ENCODE measurements around the gene SIPA1L3.

SIPA1L3 gene

GRCh38 chr19:37988758-37989635 lies 82.0 kb downstream of the SIPA1L3 start:
- H3K9me3 ChIP-seq (ENCODE audit: control insufficient read depth, insufficient read depth, low read depth, low read length), result no peaks in the 10 kb centered on the region
- POLR2A ChIA-PET, result no interaction called here
- TF ChIP-seq ZIC2 (tag by site-specific recombination; IDR thresholded peaks at IDR 0.05), result peak; percentile 100
- TF ChIP-seq ZNF23 (tag by site-specific recombination; IDR thresholded peaks at IDR 0.05; ENCODE audit: borderline replicate concordance), result no peak
- no peak for TF ChIP-seq ZNF518A (tag by site-specific recombination; conservative IDR thresholded peaks at IDR 0.05; ENCODE audit: low read depth)
- TF ChIP-seq BCL6B (tag by site-specific recombination; IDR thresholded peaks at IDR 0.05), result peak; percentile 24; the same call in 1 of the 2 replicates
- peak; percentile 80; the same call in 1 of the 2 replicates for TF ChIP-seq ZNF423 (tag by site-specific recombination; IDR thresholded peaks at IDR 0.05)
- TF ChIP-seq EGR2 (tag by site-specific recombination; IDR thresholded peaks at IDR 0.05; ENCODE audit: low read depth), result peak; percentile 86
- TF ChIP-seq ZNF747 (tag by site-specific recombination; IDR thresholded peaks at IDR 0.05), result no peak
- TF ChIP-seq ZNF223 (tag by site-specific recombination; IDR thresholded peaks at IDR 0.05), result no peak
- TF ChIP-seq ZNF121 (tag by site-specific recombination; IDR thresholded peaks at IDR 0.05), result peak; percentile 90
- TF ChIP-seq ZNF645 (tag by site-specific recombination; IDR thresholded peaks at IDR 0.05), result no peak
- no peak for TF ChIP-seq ZNF549 (tag by site-specific recombination; IDR thresholded peaks at IDR 0.05)
- TF ChIP-seq ZFHX2 (tag by site-specific recombination; conservative IDR thresholded peaks at IDR 0.05), result peak; percentile 97
- no peak for TF ChIP-seq ZNF664 (tag by site-specific recombination; IDR thresholded peaks at IDR 0.05)
- TF ChIP-seq ZBTB17 (tag by site-specific recombination; IDR thresholded peaks at IDR 0.05), result 0 out of 2 replicates have a peak, but pooled peaks have one; percentile 15
- no peak for TF ChIP-seq ZFP37 (tag by site-specific recombination; IDR thresholded peaks at IDR 0.05)
- H3K4me1 ChIP-seq (ENCODE audit: control insufficient read depth, insufficient read depth, low read length), result peaks cover 5% of the 10 kb centered on the region
- no peaks in the 10 kb centered on the region; a peak in 1 of 3 replicates for H3K36me3 ChIP-seq (ENCODE audit: control insufficient read depth in 2 of 2, insufficient read depth in 1 of 2, low read length in 2 of 2)
- no peak overlapping the region for H3K4me3 ChIP-seq (ENCODE audit: low read depth, low read length)
- CTCF ChIA-PET, result interaction anchor here (0.6 to 5.1 kb wide), 4 partner anchors 9 to 86 kb away, joined by 3 to 30 read pairs (median 5); no protein-coding TSS in a partner anchor
- no peak overlapping the region for H3K27ac ChIP-seq (ENCODE audit: extremely low read depth, low read depth, low read length)

- TF ChIP-seq ZNF837 (tag by site-specific recombination; IDR thresholded peaks at IDR 0.05) (no peak), ZNF148 (tag by site-specific recombination; IDR thresholded peaks at IDR 0.05; ENCODE audit: borderline replicate concordance) (no peak), ZNF341 (tag by site-specific recombination; IDR thresholded peaks at IDR 0.05; ENCODE audit: low read depth) (no peak), ZIC2 (tag by site-specific recombination; IDR thresholded peaks at IDR 0.05) (peak; percentile 54; the same call in 1 of the 2 replicates)
- H3K4me1 ChIP-seq (ENCODE audit: control insufficient read depth, insufficient read depth, low read length), result peaks cover 5% of the 10 kb centered on the region
- ChIA-PET POLR2A (no interaction called here), CTCF (interaction anchor here (0.6 to 1.9 kb wide), 5 partner anchors 14 to 152 kb away, joined by 3 to 7 read pairs (median 4); no protein-coding TSS in a partner anchor)
- peaks cover 2% of the 10 kb centered on the region; the same call in 1 of the 2 replicates for H3K9me3 ChIP-seq (ENCODE audit: control insufficient read depth, insufficient read depth, low read depth, low read length)
- no peak overlapping the region for H3K27ac ChIP-seq (ENCODE audit: extremely low read depth, low read depth, low read length)
- peaks cover 0 to 3% of the 10 kb centered on the region in 2 experiments; a peak in 2 of 3 replicates for H3K36me3 ChIP-seq (ENCODE audit: control insufficient read depth in 2 of 2, insufficient read depth in 1 of 2, low read length in 2 of 2)
- no peak overlapping the region for H3K4me3 ChIP-seq (ENCODE audit: low read depth, low read length)
Observed at GRCh38 chr19:37989855-37990254, 82.8 kb downstream of the SIPA1L3 start.
